GF-D8 (cell line): Measurements from ENCODE around the gene ZNF221.
"Not testable (repeated sequence)": the region's sequence is repeated elsewhere in the genome, so short reads cannot be mapped to it uniquely, and the experiment has no call there.

Source experiments
- DNase-seq: peaks from one replicate; lab custom pipeline; 2025; lab: John Stamatoyannopoulos, UW

Gene ZNF221

GRCh38 chr19:43950834-43951645 lies at the start of gene ZNF221:
Gene ZNF221, plus strand, starts transcription at chr19:43951228. Its CDS starts 11,499 bp downstream, at chr19:43962727.
- peak; percentile 91 for DNase-seq

DNA sequence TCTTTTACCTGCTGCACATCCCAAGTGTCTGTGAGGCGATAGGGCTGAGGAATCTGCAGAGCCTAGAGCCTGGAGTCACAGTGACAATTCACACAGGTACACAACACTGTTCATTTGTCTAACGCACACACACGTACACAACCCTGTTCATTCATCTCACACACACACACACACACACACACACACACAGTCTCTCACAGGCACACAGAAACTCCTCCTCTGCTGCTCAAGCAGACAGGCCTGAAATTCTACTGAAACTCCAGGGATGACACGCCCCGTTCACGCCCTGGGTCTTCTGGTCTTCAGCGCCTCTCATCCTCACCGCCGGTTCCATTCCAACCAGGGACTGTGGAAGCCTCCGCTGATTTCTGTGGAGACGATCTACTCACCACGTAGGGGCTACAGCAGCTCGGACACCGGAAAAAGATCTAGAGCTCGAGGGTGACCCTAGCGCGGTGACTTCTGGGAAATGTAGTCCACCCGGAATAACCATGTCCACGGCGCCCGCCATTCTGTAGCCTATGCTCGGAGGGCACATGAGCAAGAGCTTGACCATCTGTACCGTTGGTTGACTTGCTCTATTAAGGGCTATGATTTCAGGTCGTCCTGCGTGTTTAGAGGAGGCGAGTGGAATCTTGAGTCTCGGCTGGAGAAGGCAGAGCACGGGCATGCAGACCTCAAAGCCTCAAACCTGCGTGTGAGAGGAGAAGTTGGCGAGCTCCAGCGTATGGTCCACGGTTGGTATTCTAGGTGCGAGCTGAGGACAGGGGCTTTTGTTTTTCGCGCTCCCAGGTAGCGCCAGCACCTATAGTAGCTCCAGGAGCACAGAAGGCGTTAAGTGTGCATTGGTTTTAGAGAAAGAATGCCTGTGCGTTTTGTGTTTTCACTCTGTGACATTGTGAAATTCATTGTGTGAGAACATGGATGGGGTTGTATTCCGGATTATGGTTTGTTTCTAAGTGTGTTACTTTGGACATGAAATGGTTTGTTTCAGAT lies 49.3 kb upstream of the ZNF221 start:
- DNase-seq: peak; percentile 25

GRCh38 chr19:43902399-43902798 lies 48.6 kb upstream of the ZNF221 start:
- no peak for DNase-seq

- DNase-seq: no peak
Measured at GRCh38 chr19:43905897-43906296, 45.1 kb upstream of the ZNF221 start.

- no peak for DNase-seq
Measured at GRCh38 chr19:43906774-43907173, 44.3 kb upstream of the ZNF221 start.

- DNase-seq: no peak
Measured at GRCh38 chr19:43908659-43909058, 42.4 kb upstream of the ZNF221 start.

DNA sequence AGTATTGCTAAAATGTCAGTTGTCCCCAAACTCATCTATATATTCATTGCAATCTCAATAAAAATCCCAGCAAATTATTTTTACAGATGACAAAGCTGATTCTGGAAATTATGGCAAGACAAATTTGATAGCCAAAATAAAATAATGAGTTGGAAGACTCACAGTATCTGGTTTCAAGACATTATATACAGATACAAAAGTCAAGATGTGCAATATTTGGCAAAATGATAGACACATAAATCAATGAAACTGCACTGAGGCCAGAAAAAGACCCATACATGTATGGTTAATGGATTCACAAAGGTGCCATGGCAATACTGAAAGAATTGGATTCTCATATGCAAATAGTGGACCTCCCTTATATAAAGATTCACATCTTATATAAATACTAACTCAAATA lies 40.1 kb upstream of the ZNF221 start:
- no peak for DNase-seq

GRCh38 chr19:43913383-43913782 lies 37.6 kb upstream of the ZNF221 start:
- DNase-seq: no peak

DNA sequence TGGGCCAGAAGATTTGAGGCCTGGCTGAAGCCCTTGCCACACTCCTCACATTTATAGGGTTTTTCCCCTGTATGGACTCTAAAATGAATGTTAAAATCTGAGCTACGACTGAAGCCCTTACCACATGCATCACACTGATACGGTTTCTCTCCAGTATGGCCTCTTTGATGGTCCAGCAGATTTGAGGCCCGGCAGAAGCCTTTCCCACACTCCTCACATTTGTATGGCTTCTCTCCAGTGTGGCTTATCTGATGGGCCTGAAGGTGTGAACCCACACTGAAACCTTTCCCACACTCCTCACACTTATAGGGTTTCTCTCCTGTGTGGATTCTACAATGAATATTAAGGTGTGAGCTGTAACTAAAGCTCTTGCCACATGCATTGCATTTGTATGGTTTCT lies 37.0 kb upstream of the ZNF221 start:
- no peak for DNase-seq

GRCh38 chr19:43923875-43924274 lies 27.2 kb upstream of the ZNF221 start:
- no peak for DNase-seq

DNA sequence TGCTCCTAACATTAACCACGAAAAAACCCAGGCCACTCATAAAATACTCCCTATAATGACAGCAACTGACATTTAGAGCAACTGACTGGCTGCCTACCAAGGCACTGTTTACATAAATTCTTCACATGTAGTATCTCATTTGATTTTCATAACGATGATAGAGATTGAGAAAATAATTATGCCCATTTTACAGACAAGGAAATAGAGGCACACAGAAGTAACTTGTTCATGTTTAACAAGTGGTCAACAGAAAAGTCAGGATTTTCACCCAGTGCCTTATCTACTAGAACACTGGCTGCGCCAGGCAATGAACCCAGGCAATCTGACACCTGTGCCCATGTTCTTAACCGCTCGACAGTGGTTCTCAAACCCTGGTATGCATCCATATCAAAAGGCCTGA lies 22.2 kb upstream of the ZNF221 start:
- no peak for DNase-seq

GRCh38 chr19:43934055-43934984 lies 16.7 kb upstream of the ZNF221 start:
- no peak for DNase-seq

GRCh38 chr19:43934985-43935708 lies 15.9 kb upstream of the ZNF221 start, which contains the start of gene ZNF45:
Gene ZNF45, minus strand, starts transcription at chr19:43935282. Its CDS starts 13,097 bp downstream, at chr19:43922185.
- DNase-seq: peak; percentile 76

DNA sequence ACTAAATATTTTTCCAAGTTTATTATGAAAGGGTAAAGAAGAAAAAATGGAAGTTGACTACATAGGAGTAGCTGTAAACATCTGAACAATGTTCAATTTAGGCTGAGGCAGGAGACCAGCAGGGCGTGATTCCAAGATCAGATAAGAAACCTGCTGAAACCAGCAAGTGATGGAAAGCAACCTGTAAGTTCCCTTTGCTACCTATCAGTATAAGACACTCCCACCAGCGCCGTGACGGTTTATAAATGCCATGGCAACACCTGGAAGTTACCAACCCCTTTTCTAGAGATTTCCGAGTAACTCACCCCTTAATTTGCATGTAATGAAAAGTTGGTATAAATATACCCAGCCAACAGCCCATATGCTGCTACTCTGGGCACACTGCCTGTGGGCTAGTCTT lies 14.8 kb upstream of the ZNF221 start:
- no peak for DNase-seq

GRCh38 chr19:43939557-43940260 lies 11.3 kb upstream of the ZNF221 start:
- DNase-seq: no peak

DNA sequence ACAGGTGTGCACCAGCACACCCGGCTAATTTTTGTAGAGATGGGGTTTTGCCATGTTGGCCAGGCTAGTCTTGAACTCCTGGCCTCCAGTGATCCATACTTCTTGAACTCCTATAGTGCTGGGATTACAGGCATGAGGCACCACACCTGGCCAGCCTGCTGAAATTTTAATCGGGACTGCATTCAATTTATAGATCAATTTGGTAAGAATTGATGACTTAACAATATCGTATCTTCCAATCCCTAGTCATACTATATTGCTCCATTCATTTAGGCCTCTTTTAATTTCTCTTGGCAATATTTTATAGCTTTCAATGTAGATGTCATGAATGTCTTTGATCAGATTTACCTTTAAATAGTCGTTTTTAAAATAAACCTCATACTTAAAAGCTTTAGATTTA lies 10.3 kb upstream of the ZNF221 start:
- DNase-seq: no peak

DNA sequence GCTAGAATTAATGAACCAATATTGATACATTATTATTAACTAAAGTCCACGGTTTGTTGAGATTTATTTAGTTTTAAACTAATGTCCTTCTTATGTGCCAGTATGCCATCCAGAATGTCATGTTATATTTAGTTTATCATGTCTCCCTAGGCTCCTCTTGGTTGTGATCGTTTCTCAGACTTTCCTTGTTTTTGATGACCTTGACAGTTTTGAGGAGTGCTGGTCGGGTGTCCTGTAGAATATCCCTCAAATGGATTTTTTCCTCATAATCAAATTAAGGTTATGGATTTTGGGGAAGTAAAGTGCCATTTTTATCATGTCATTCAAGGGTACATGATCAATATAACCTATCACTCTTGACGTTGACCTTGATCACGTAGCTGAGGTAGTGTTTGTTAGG lies 9.8 kb upstream of the ZNF221 start:
- DNase-seq: no peak

DNA sequence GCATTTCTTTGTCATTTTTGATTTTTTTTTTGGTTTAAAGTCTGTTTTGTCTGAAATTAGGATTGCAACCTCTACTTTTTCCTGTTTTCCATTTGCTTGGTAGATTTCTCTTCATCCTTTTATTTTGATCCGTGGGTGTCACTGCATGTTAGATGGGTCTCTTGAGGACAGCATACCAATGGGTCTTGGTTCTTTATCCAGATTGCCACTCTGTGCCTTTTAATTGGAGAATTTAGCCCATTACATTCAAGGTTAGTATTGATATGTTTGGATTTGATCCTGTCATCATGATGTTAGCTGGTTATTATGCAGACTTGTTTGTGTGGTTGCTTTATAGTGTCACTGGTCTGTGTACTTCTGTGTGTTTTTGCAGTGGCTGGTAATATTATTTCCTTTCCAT lies 3.6 kb upstream of the ZNF221 start:
- DNase-seq: not testable (repeated sequence)

DNA sequence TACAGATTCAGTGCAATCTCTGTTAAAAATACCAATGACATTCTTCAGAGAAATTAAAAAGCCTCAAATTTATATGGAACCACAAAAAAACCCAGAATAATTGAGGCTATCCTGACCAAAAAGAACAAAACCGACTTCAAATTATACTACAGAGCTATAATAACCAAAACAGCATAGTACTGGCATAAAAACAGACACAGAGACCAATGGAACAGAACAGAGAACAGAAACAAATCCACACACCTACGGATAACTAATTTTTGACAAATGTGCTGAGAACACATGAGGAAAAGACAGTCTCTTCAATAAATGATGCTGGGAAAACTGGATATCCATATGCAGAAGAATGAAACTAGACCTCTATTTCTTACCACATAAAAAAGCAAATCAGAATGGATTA lies 1.2 kb upstream of the ZNF221 start:
- DNase-seq: not testable (repeated sequence)

- no peak for DNase-seq
Measured at GRCh38 chr19:43956827-43957226, 5.8 kb downstream of the ZNF221 start.
